Measurements from ENCODE around the gene DAND5. TPM values are rescaled to one million over a fixed set of nuclear protein-coding genes. Genes with fewer than 3 reads are reported as not detected.

The DAND5 gene, protein sequence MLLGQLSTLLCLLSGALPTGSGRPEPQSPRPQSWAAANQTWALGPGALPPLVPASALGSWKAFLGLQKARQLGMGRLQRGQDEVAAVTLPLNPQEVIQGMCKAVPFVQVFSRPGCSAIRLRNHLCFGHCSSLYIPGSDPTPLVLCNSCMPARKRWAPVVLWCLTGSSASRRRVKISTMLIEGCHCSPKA
- total RNA-seq, result under 0.01 TPM

DNA sequence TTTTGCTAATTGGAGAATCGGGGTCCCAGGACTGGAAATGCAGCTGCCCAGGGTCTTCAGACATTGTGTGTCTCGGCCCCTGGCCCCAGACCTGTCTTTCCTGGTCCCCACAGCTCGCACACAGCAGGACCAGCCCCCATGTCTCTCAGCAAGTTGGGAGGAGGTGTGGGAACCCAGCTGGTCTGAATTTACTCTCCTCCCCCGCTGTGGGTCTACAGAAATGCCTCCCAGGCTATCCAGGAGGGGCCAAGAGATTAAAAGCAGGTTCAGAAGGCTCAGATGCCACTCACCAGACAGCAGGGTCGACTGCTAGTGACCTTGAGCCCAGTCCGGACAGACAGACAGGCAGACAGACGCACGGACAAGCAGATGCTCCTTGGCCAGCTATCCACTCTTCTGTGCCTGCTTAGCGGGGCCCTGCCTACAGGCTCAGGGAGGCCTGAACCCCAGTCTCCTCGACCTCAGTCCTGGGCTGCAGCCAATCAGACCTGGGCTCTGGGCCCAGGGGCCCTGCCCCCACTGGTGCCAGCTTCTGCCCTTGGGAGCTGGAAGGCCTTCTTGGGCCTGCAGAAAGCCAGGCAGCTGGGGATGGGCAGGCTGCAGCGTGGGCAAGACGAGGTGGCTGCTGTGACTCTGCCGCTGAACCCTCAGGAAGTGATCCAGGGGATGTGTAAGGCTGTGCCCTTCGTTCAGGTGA is at the start of gene DAND5:
Gene DAND5 (plus strand): TSS at position 285 of the 697 bp plus-strand sequence. CDS start 85 bp downstream, at position 370.
- no peak for FAIRE-seq

GRCh38 chr19:12921047-12921446 is 48.3 kb upstream of the DAND5 start:
- DNase-seq (ENCODE audit: low spot score in 2 of 2), result no peak
- no peak for FAIRE-seq

More for the DNA sequence above, at the start of gene DAND5:
- DNase-seq (ENCODE audit: low spot score in 2 of 2), result peak; percentile 51 to 57

DNA sequence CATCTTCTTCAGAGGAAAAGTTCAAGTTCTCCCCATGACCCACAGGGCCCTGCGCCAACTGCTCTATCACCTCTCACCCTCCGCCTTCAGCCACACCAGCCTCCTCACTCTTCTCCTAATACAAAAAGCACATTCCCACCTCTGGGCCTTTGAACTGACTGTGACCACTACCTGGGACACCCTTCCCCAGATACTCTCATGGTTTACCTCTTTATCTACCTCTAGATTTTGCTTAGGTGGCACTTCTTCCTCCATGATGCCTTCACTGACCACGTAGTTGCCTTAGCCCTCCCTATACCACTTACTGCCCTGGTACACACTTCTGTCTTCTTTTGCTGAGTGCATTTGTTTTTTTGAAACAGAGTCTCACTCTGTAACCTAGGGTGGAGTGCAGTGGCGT is 46.4 kb upstream of the DAND5 start:
- no peak for FAIRE-seq
- no peak for DNase-seq (ENCODE audit: low spot score in 2 of 2)

DNA sequence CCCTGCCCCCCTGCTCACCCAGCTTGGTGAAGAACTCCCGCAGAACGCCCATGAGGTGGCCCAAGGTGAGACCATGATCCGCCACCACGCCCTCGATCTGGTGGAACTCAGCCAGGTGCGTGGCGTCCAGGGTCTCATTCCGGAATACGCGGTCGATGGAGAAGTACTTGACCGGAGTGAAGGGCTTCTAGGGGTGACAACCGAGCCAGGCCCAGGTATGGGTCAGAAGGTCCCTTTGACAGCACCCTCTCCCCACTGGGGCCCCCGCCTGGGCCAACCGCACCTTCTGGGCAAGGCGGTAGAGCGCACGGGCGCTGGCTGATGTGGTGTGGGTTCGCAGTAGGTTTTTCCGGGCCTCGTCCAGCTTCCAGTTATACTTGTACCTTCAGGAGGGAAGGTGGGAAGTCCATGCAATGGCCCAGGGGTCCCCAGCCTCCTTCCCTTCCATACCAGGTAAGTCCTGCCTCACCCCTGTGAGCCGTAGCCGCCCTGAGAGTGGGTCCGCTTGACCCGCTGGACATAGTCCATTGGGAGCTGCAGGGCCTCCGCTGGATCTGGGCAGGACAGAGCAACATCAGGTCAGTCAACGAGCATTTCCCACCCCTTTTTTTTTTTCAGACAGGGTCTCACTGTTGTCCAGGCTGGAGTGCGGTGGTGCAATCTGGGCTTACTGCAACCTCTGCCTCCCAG is 44.6 kb upstream of the DAND5 start:
- FAIRE-seq, result no peak
- DNase-seq (ENCODE audit: low spot score in 2 of 2), result no peak

GRCh38 chr19:12930002-12930645 is 39.3 kb upstream of the DAND5 start:
- FAIRE-seq, result no peak
- no peak for DNase-seq (ENCODE audit: low spot score in 2 of 2)

- DNase-seq (ENCODE audit: low spot score in 2 of 2) (no peak), FAIRE-seq (no peak)
These were observed 36.7 kb upstream of the DAND5 start for GRCh38 chr19:12932392-12933286.

DNA sequence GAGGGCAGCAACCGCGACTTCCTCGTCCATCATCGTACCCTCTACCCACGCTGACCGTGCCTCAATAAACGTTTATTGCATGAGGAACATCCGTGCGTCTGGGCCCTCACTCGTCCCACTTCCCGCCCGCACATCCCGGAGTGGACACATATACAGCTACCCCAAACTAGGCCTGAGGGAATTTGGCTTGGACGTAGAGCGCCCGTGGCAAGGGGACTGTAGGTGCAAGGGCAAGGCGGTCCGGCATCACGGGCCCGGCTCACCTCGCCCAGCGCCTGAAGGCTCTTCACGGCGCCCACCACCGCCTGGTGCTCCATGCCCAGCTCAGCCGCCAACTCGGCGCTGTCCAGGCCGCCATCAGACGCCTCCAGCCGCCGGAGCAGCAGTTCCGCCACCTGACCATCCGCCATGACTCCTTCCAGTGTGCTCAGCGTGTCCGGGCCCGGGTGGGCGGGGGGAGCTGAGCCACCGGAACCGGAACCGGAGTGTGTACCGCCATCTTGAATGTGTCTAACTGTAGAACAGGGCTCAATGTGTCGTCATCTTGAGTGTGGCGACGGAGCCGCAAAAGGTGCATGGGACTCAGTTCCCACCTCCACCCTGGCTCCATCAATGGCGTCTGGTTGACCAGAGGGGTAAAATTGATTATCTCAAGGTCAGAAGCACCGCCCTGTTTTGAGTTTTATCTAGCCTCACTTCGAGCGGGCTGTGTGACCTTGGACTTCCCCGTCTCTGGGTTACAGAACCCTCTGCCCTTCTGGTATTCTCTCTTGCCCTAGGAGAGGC is 35.9 kb upstream of the DAND5 start, which contains the start of gene FARSA:
Gene FARSA (minus strand): TSS at position 425 of the 786 bp plus-strand sequence. CDS start 15 bp downstream, at position 410.
- FAIRE-seq, result no peak
- DNase-seq (ENCODE audit: low spot score in 2 of 2), result peak; percentile 92 to 94

DNA sequence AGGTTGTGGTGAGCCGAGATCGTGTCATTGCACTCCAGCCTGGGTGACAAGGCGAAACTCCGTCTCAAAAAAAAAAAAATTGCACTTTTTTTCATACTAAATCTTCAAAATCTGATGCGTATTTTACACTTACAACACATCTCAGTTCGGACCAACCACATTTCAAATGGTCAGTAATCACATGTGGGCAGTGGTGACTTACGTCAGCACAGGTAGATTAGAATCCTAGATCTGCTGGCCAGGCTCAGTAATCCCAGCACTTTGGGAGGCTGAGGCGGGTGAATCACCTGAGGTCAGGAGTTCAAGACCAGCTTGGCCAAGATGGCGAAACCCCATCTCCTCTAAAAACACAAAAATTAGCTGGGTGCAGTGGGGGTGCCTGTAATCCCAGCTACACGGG is 34.3 kb upstream of the DAND5 start:
- DNase-seq (ENCODE audit: low spot score in 2 of 2), result no peak
- FAIRE-seq, result no peak

GRCh38 chr19:12936582-12936981 is 32.8 kb upstream of the DAND5 start:
- no peak for DNase-seq (ENCODE audit: low spot score in 2 of 2)
- no peak for FAIRE-seq

GRCh38 chr19:12937093-12937926 is 32.1 kb upstream of the DAND5 start:
- DNase-seq (ENCODE audit: low spot score in 2 of 2) (no peak), FAIRE-seq (no peak)

- peak; percentile 96 for FAIRE-seq
- peak; percentile 97 to 99 for DNase-seq (ENCODE audit: low spot score in 2 of 2)
These were observed 31.2 kb upstream of the DAND5 start, which contains the start of gene CALR for GRCh38 chr19:12937927-12938778. Gene CALR (plus strand): TSS chr19:12938609. CDS start chr19:12938680, 71 bp downstream.

- DNase-seq (ENCODE audit: low spot score in 2 of 2), result no peak
- FAIRE-seq, result no peak
These were observed 30.4 kb upstream of the DAND5 start for GRCh38 chr19:12938779-12939601.

DNA sequence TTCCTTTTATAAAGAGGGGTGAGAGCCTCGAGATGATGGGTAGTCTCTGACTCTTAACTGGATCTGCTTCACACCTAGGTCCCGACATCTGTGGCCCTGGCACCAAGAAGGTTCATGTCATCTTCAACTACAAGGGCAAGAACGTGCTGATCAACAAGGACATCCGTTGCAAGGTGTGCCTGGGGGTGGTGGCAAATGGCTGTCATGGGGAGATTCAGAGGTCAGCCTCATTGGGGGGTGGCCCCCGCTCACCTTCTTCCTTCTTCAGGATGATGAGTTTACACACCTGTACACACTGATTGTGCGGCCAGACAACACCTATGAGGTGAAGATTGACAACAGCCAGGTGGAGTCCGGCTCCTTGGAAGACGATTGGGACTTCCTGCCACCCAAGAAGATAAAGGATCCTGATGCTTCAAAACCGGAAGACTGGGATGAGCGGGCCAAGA is 29.4 kb upstream of the DAND5 start:
- no peak for FAIRE-seq
- no peak for DNase-seq (ENCODE audit: low spot score in 2 of 2)

- DNase-seq (ENCODE audit: low spot score in 2 of 2) (no peak), FAIRE-seq (no peak)
These were observed 28.5 kb upstream of the DAND5 start for GRCh38 chr19:12940897-12941296.

DNA sequence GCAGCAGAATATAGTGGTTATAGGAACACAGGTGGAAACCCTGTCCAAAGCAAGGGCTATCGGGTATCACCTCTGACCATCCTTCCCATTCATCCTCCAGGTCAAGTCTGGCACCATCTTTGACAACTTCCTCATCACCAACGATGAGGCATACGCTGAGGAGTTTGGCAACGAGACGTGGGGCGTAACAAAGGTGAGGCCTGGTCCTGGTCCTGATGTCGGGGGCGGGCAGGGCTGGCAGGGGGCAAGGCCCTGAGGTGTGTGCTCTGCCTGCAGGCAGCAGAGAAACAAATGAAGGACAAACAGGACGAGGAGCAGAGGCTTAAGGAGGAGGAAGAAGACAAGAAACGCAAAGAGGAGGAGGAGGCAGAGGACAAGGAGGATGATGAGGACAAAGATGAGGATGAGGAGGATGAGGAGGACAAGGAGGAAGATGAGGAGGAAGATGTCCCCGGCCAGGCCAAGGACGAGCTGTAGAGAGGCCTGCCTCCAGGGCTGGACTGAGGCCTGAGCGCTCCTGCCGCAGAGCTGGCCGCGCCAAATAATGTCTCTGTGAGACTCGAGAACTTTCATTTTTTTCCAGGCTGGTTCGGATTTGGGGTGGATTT is 25.8 kb upstream of the DAND5 start:
- DNase-seq (ENCODE audit: low spot score in 2 of 2) (no peak), FAIRE-seq (no peak)

All from frontal cortex (tissue), 4 donors.